ENCODE data around the gene CATSPER1.
"Not testable (repeated sequence)": the region's sequence is repeated elsewhere in the genome, so short reads cannot be mapped to it uniquely, and the experiment has no call there.

CATSPER1 gene

DNA sequence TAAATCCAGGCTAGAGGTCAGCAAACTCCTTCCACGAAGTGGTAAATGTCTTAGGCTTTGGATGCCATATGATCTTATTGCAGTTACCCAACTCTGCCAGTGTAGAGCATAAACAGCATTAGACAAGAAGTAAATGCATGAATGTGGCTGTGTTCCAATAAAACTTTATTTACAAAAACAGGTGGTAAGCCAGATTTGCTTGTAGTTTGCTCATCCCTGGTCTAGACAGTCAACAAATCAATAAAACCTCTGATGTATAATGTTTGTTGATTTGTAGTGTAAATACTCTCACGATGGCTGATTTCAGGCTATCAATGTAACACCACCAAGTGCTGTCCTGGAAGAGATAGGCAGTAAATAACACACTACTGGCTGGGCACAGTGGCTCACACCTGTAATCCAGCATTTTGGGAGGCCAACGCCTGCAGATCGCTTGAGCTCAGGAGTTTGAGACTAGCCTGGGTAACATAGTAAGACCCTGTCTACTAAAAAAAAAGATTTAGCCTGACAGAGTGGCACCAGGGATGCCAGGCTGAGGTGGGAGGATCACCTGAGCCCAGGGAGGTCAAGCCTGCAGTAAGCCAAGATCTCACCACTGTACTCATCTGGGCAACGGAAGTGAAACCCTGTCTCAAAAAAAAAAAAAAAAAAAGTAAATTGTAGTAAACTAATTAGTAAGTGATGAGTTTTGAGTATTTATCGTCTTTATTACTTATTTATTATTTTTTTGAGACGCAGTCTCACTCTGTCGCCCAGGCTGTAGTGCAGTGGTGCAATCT is 6.9 kb upstream of the CATSPER1 start:
- Histone ChIP-seq H3K4me1 (ENCODE audit: control insufficient read depth in 2 of 2, insufficient read depth in 1 of 2, low read depth in 1 of 2, low read length in 2 of 2) (no peaks in the 10 kb centered on the region), H4K8ac (ENCODE audit: low read depth, low read length) (no peak overlapping the region), H3K9ac (ENCODE audit: low read depth, low read length, poor library complexity) (no peak overlapping the region), H2AK5ac (ENCODE audit: low read depth, low read length) (no peak overlapping the region), H3K27me3 (ENCODE audit: control insufficient read depth in 3 of 3, insufficient read depth in 3 of 3, low read depth in 1 of 3, low read length in 3 of 3) (peaks cover 0 to 3% (median 2%) of the 10 kb centered on the region in 3 experiments), H2BK15ac (ENCODE audit: low read length) (no peak overlapping the region), H3K79me1 (ENCODE audit: low read depth, low read length) (no peaks in the 10 kb centered on the region), H3K4me2 (ENCODE audit: insufficient read depth, low read length, poor library complexity, severe bottlenecking) (no peak overlapping the region), H3K9me3 (replicated peaks in 1 of 2; ENCODE audit: control insufficient read depth in 2 of 2, insufficient read depth in 1 of 2, low read depth in 1 of 2, low read length in 2 of 2) (peaks cover 3 to 4% of the 10 kb centered on the region in 2 donors), H3K36me3 (replicated peaks in 1 of 2; ENCODE audit: control insufficient read depth in 2 of 2, insufficient read depth in 2 of 2, low read length in 2 of 2) (no peaks in the 10 kb centered on the region), H3K4me3 (ENCODE audit: low read length in 2 of 2) (no peak overlapping the region), H2BK12ac (ENCODE audit: low read length) (no peak overlapping the region), H3K27ac (replicated peaks; ENCODE audit: low read length) (no peak overlapping the region), H3K14ac (ENCODE audit: low read length) (peak overlapping the region; percentile 21), H3K4ac (ENCODE audit: low read length) (no peak overlapping the region), H2BK5ac (ENCODE audit: low read length) (no peak overlapping the region), H4K91ac (ENCODE audit: low read depth, low read length, poor library complexity) (no peak overlapping the region), H2BK120ac (ENCODE audit: low read depth, low read length) (no peak overlapping the region), H3K18ac (ENCODE audit: low read length) (no peak overlapping the region), H2AFZ (ENCODE audit: low read length) (no peak overlapping the region), H3K23ac (ENCODE audit: low read depth, low read length, poor library complexity) (no peak overlapping the region)
- WGBS, 2 donors (ENCODE audit: extremely low coverage in 2 of 2, insufficient read length in 2 of 2, insufficient replicate concordance in 1 of 2): no CpG with 5 or more reads among the region's 8 CpGs
- no peak for DNase-seq (ENCODE audit: low spot score)

- Histone ChIP-seq H2BK15ac (ENCODE audit: low read length) (peak overlapping the region; percentile 21), H3K27me3 (ENCODE audit: control insufficient read depth in 3 of 3, insufficient read depth in 3 of 3, low read depth in 1 of 3, low read length in 3 of 3) (peaks cover 0 to 29% (median 13%) of the 10 kb centered on the region in 3 experiments), H2AFZ (ENCODE audit: low read length) (peak overlapping the region; percentile 88), H2AK5ac (ENCODE audit: low read depth, low read length) (peak overlapping the region; percentile 25)
- H2BK120ac ChIP-seq (ENCODE audit: low read depth, low read length); H3K36me3 ChIP-seq (replicated peaks in 1 of 2; ENCODE audit: control insufficient read depth in 2 of 2, insufficient read depth in 2 of 2, low read length in 2 of 2); H3K9ac ChIP-seq (ENCODE audit: low read depth, low read length, poor library complexity); H3K23ac ChIP-seq (ENCODE audit: low read depth, low read length, poor library complexity); H3K18ac ChIP-seq (ENCODE audit: low read length); H4K91ac ChIP-seq (ENCODE audit: low read depth, low read length, poor library complexity); H3K4ac ChIP-seq (ENCODE audit: low read length); H3K4me2 ChIP-seq (ENCODE audit: insufficient read depth, low read length, poor library complexity, severe bottlenecking); H4K8ac ChIP-seq (ENCODE audit: low read depth, low read length); H3K9me3 ChIP-seq (replicated peaks in 1 of 2; ENCODE audit: control insufficient read depth in 2 of 2, insufficient read depth in 1 of 2, low read depth in 1 of 2, low read length in 2 of 2); H3K27ac ChIP-seq (replicated peaks; ENCODE audit: low read length); H3K79me1 ChIP-seq (ENCODE audit: low read depth, low read length); H3K4me3 ChIP-seq (ENCODE audit: low read length in 2 of 2); H3K4me1 ChIP-seq (ENCODE audit: control insufficient read depth in 2 of 2, insufficient read depth in 1 of 2, low read depth in 1 of 2, low read length in 2 of 2); H3K14ac ChIP-seq (ENCODE audit: low read length); H2BK12ac ChIP-seq (ENCODE audit: low read length); DNase-seq (ENCODE audit: low spot score); H2BK5ac ChIP-seq (ENCODE audit: low read length): not testable (repeated sequence)
- WGBS, 2 donors (ENCODE audit: extremely low coverage in 2 of 2, insufficient read length in 2 of 2, insufficient replicate concordance in 1 of 2): no CpG with 5 or more reads among the region's 5 CpGs
These were observed 3.2 kb downstream of the CATSPER1 start for GRCh38 chr11:66023186-66023440.

DNA sequence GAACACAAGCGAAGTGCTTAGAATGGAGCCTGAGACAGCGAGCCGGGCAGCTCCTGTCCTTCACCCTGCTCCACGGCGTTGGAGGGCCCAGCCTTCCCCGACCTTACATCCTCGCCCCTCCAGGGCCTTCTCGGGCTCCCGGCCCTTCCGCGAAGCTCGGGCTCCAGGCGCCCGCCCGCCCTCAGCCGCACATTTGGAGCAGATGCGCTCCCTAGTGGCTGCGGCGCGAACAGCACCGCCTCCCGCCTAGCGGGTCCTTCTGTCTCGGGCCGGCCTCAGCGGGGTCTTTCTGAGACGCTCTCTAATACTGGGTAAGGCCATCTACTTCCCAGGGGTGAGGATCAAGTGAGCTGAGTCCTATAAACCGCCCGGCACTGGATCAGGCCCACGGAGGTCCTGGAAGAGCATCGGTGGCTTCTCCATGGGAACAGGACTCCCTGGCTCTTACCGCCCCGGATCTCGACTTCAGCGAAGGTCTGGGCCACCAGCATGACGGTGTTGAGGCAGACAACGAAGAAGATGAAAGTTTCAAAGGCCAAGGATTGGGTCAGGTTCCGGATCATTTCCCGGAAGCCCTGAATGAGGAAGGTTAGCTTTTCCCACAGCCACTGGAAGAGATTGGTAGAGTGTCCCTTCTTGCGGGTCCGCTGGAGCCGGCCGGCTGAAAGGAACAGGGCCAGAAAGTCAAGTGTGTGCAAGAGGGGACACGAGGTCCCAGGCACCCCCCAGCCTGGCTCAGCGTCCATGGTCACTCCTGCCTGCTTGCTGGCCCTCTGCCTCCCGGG is 3.7 kb downstream of the CATSPER1 start:
- Histone ChIP-seq H3K4ac (ENCODE audit: low read length) (no peak overlapping the region), H3K23ac (ENCODE audit: low read depth, low read length, poor library complexity) (peak overlapping the region; percentile 85), H3K9ac (ENCODE audit: low read depth, low read length, poor library complexity) (peak overlapping the region; percentile 7), H3K18ac (ENCODE audit: low read length) (peak overlapping the region; percentile 83), H4K8ac (ENCODE audit: low read depth, low read length) (peak overlapping the region; percentile 29), H2BK12ac (ENCODE audit: low read length) (no peak overlapping the region), H3K4me3 (ENCODE audit: low read length in 2 of 2) (no peak overlapping the region), H3K4me1 (ENCODE audit: control insufficient read depth in 2 of 2, insufficient read depth in 1 of 2, low read depth in 1 of 2, low read length in 2 of 2) (peaks cover 0 to under 1% of the 10 kb centered on the region in 2 donors), H3K79me1 (ENCODE audit: low read depth, low read length) (no peaks in the 10 kb centered on the region), H3K27ac (replicated peaks; ENCODE audit: low read length) (no peak overlapping the region), H3K9me3 (replicated peaks in 1 of 2; ENCODE audit: control insufficient read depth in 2 of 2, insufficient read depth in 1 of 2, low read depth in 1 of 2, low read length in 2 of 2) (no peaks in the 10 kb centered on the region), H3K27me3 (ENCODE audit: control insufficient read depth in 3 of 3, insufficient read depth in 3 of 3, low read depth in 1 of 3, low read length in 3 of 3) (peaks cover 0 to 30% (median 13%) of the 10 kb centered on the region in 3 experiments), H2BK120ac (ENCODE audit: low read depth, low read length) (no peak overlapping the region), H3K14ac (ENCODE audit: low read length) (no peak overlapping the region), H4K91ac (ENCODE audit: low read depth, low read length, poor library complexity) (no peak overlapping the region), H2BK15ac (ENCODE audit: low read length) (peak overlapping the region; percentile 21), H3K4me2 (ENCODE audit: insufficient read depth, low read length, poor library complexity, severe bottlenecking) (peak overlapping the region; percentile 11), H2AK5ac (ENCODE audit: low read depth, low read length) (peak overlapping the region; percentile 25), H3K36me3 (replicated peaks in 1 of 2; ENCODE audit: control insufficient read depth in 2 of 2, insufficient read depth in 2 of 2, low read length in 2 of 2) (no peaks in the 10 kb centered on the region), H2BK5ac (ENCODE audit: low read length) (no peak overlapping the region), H2AFZ (ENCODE audit: low read length) (peak overlapping the region; percentile 88)
- no CpG with 5 or more reads among the region's 46 CpGs for WGBS, 2 donors (ENCODE audit: extremely low coverage in 2 of 2, insufficient read length in 2 of 2, insufficient replicate concordance in 1 of 2)
- DNase-seq (ENCODE audit: low spot score): peak; percentile 79

DNA sequence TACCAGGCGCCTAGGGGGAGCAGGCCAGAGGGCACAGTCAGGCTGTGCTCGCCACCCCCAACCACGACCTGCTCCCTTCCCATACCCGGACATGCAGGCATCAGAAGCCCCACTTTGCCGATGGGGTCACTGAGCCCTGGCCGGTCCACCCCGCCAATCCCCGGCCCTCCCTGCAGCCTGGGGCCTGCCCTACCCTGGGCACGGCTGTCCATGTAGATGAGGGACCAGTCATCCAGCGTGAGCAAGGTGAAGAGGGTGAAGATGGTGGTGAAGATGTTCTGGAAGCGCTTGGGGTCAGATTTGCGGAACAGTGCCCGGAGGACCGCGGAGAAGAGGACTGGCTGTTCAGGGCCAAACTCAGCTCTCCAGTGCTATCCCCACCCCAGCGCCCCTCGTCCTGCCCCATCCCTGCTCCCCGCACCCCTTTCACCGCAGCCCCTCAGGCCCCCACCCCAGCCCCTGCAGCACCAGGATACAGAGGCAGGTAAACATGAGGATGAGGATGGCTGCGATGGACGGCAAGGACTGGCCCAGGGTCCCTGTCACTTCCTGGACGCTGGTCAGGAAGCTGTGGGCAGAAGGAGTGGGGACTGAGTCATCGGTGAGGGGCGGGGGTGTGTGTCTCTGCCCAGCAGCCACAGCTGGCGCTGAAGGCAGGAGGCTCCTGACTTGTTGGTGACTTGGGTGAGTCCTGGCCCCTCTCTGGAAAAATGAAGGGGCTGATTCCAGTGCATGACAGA is 5.5 kb downstream of the CATSPER1 start:
- H3K79me1 ChIP-seq (ENCODE audit: low read depth, low read length): no peaks in the 10 kb centered on the region
- no peak overlapping the region for H2BK120ac ChIP-seq (ENCODE audit: low read depth, low read length)
- H3K27me3 ChIP-seq (ENCODE audit: control insufficient read depth in 3 of 3, insufficient read depth in 3 of 3, low read depth in 1 of 3, low read length in 3 of 3): peaks cover 0 to 41% (median 13%) of the 10 kb centered on the region in 3 experiments
- no peak overlapping the region for H3K27ac ChIP-seq (replicated peaks; ENCODE audit: low read length)
- no peaks in the 10 kb centered on the region for H3K36me3 ChIP-seq (replicated peaks in 1 of 2; ENCODE audit: control insufficient read depth in 2 of 2, insufficient read depth in 2 of 2, low read length in 2 of 2)
- peak overlapping the region; percentile 44 for H3K9ac ChIP-seq (ENCODE audit: low read depth, low read length, poor library complexity)
- no peak overlapping the region for H3K14ac ChIP-seq (ENCODE audit: low read length)
- no peak overlapping the region for H3K18ac ChIP-seq (ENCODE audit: low read length)
- H2BK15ac ChIP-seq (ENCODE audit: low read length): peak overlapping the region; percentile 49
- peak overlapping the region; percentile 89 for H3K23ac ChIP-seq (ENCODE audit: low read depth, low read length, poor library complexity)
- H2AFZ ChIP-seq (ENCODE audit: low read length): peak overlapping the region; percentile 22
- H2AK5ac ChIP-seq (ENCODE audit: low read depth, low read length): peak overlapping the region; percentile 75
- no peak overlapping the region for H3K4ac ChIP-seq (ENCODE audit: low read length)
- H4K8ac ChIP-seq (ENCODE audit: low read depth, low read length): no peak overlapping the region
- peaks cover 0 to 2% of the 10 kb centered on the region in 2 donors for H3K4me1 ChIP-seq (ENCODE audit: control insufficient read depth in 2 of 2, insufficient read depth in 1 of 2, low read depth in 1 of 2, low read length in 2 of 2)
- no CpG with 5 or more reads among the region's 25 CpGs for WGBS, 2 donors (ENCODE audit: extremely low coverage in 2 of 2, insufficient read length in 2 of 2, insufficient replicate concordance in 1 of 2)
- H3K9me3 ChIP-seq (replicated peaks in 1 of 2; ENCODE audit: control insufficient read depth in 2 of 2, insufficient read depth in 1 of 2, low read depth in 1 of 2, low read length in 2 of 2): no peaks in the 10 kb centered on the region
- no peak overlapping the region for H3K4me3 ChIP-seq (ENCODE audit: low read length in 2 of 2)
- H3K4me2 ChIP-seq (ENCODE audit: insufficient read depth, low read length, poor library complexity, severe bottlenecking): no peak overlapping the region
- no peak overlapping the region for H2BK12ac ChIP-seq (ENCODE audit: low read length)
- no peak overlapping the region for H4K91ac ChIP-seq (ENCODE audit: low read depth, low read length, poor library complexity)
- H2BK5ac ChIP-seq (ENCODE audit: low read length): no peak overlapping the region
- no peak for DNase-seq (ENCODE audit: low spot score)
